ENCODE results near the gene AKT3.
"Not testable (repeated sequence)": the region's sequence is repeated elsewhere in the genome, so short reads cannot be mapped to it uniquely, and the experiment has no call there.

AKT3 gene

DNA sequence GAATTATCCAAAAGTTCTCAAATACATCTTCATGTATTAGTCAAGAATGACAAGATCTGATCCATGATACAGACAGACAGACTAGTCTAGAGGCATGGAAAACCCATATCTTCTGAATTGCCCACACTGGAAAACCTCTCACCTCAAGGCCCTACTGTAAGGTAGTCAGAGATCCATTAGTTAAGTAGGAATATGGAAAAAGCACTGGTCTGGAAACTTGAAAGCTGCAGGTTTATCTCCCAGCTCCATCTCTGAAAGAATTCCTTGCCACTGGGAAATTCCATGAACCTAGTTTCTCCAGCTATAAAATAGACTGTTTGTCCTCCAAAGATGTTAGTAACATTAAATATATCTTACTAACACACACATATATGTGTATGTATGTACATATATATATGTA lies 169.2 kb downstream of the AKT3 start:
- DNase-seq, result no peak

DNA sequence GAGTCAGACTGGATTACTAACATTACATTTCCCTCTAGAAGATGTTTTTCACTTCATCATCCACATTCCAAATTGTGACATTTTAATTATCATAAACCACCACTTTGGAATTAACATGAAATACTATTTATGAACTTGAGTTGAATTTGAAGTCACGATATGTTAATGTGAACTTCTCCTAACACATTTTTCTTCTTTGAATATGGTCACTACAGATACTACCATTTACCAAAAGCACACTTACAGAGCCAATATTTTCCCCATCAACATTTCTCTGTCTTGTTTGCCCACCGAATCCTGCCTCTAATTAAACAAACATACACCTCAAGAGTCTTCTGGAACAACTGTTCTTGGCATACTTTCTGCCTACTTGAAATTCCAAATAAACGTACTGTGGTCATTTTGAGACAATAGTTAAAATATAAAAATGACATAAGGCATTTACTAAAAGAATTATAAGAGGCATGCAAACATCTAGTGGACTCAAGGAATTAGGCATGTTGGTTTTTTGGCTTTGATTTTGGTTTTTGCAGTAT lies 177.4 kb downstream of the AKT3 start:
- DNase-seq, result no peak

DNA sequence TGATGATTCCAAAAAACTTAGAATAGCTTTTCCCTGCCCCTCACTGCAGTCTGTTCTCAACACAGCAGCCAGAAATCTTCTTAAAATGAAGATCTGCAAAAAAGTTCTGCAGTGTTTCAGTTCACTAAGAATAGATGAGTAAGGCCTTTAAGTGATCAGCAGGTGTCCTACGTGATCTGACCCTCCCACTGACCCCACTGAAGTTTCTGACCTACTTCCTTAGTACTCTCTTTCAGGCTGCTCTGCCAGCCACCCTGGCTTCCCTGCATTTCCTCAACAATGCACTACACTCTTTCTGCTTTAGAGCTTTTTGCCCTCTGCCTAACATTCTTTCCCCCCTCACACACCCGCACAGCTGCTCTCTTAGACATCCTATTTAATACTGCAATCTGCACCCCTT lies 182.5 kb downstream of the AKT3 start:
- DNase-seq, result no peak

DNA sequence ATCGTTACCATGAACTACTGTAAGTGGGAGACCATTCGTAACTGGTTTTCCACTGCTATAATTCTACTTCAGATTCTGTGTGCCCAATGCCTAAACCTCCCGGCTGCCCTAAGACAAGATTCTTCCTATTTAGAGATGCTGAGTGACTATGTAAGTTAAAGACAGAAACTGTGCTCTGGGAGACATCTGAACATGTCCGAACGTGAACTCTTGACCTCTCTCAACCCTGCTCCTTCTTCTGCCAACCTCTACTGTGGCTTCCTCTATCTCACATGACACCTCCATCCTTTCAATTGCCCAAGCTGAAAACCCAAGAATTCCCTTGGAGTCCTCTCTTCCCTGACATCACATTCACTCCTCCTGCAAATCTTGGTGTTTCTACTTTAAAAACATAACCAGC lies 182.9 kb downstream of the AKT3 start:
- no peak for DNase-seq

DNA sequence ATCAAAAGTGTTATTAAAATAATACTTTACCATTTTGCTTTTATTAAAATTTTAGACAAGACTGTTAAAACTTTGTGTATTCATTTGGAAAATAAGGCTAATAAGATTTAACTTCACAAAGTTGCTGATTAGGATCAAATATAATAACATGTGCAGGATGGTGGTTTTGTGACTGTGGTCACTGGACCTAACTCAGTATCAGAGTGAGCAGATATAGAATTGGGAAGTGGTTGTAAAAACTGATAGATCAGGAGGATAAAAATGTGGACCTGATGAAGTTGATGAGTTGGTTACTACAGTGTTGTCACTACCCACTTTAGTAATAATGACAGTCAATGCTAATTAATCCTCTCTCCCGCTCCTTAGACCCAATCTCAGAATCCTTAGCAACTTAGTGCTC lies 186.4 kb downstream of the AKT3 start:
- no peak for DNase-seq

DNA sequence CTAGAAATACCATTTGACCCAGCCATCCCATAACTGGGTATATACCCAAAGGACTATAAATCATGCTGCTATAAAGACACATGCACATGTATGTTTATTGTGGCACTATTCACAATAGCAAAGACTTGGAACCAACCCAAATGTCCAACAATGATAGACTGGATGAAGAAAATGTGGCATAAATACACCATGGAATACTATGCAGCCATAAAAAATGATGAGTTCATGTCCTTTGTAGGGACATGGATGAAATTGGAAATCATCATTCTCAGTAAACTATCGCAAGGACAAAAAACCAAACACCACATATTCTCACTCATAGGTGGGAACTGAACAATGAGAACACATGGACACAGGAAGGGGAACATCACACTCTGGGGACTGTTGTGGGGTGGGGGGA lies 187.9 kb downstream of the AKT3 start:
- DNase-seq, result not testable (repeated sequence)

DNA sequence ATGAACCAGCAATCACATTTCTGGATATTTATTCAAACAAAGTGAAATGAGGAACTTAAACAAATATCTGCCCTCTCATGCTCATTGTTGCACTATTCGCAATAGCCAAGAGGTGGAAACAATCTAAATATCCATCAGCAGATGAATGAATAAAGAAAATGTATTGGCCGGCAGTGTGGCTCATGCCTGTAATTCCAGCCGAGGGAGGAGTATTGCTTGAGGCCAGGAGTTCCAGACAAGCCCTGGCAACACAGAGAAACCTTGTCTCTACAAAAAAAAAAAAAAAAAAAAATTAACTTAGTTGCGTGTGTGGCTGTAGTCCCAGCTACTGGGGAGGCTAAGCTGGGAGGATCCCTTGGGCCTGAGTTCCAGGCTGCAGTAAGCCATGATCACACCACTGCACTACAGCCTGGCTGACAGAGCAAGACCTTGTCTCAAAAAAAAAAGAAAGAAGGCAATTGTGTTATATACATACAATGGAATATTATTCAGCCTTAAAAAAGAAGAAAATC lies 191.4 kb downstream of the AKT3 start:
- no peak for DNase-seq

DNA sequence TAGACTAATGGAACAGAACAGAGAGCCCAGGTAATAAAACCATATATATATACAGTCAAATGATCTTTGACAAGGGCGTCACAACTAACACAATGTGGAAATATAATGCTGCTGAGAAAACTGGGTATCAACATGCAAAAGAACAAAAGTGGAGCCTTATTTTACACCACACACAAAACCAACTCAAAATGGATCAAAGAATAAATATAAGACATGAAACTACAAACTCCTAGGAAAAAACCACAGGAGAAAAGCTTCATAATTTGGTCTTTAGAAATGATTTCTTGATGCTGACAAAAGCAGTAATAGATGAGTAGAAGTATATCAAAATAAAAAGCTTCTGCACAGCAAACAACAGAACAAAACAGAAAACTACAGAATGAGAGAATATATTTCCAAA lies 192.2 kb downstream of the AKT3 start:
- no peak for DNase-seq

DNA sequence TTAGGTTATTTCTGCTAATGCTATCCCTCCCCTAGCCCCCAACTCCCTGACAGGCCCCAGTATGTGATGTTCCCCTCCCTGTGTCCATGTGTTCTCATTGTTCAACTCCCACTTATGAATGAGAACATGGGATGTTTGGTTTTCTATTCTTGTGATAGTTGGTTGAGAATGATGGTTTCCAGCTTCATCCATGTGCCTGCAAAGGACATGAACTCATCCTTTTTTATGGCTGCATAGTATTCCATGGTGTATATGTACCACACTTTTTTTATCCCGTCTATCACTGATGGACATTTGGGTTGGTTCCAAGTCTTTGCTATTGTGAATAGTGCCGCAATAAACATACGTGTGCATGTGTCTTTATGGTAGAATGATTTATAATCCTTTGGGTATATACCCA lies 200.5 kb downstream of the AKT3 start:
- not testable (repeated sequence) for DNase-seq

DNA sequence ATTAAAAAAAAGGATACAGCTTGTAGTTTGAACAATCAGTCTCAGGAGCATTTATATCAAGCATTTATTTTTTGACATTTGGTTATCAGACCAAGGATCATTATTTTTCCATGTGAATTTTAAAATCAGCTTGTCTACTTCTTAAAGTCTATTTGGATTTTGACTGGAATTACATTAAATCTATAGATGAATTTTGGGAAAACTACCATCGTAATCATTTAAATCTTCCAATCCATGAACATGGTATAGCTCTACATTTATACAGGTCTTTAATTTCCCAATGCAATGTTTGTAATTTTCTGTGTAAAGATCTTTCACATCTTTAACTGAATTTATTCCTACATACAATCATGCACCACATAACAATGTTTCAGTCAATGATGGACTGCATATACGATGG lies 203.2 kb downstream of the AKT3 start:
- DNase-seq, result no peak

DNA sequence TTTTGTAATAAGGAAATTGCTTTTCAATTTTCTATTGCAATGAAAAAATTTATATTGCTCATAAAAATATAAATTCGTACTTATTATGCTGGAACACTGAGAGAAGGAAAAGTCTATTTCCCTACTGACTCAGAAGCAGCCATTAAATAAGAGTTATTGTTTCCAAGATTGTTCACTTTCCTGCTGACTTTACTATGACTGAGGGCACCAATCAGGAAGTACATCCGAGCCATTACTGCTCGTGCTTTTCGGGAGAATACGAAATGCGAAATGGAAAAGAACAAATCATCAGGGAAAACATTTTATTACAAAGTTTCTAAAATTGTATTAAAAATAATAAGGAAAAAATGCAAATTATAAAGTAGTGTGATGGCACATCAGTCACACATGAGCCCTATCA lies 204.8 kb downstream of the AKT3 start:
- no peak for DNase-seq

DNA sequence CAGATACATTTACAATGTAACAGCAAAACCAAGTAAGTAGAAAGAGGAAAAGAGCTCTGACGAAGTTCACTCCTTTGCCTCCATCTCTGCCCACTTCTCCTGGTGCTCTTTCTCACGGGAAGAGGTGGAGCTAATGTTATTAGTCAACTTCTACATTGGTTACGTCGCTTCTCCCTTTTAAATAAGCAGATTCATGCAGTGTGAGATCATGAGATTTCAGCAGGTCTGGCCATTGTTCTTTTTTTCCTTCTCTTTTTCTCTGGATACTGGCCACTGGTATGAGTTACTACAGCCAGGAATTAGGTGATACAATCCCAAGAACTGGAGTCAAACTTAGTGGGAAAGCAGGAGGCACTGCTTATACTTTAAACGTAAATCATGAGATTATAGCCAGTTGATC lies 207.1 kb downstream of the AKT3 start:
- no peak for DNase-seq

DNA sequence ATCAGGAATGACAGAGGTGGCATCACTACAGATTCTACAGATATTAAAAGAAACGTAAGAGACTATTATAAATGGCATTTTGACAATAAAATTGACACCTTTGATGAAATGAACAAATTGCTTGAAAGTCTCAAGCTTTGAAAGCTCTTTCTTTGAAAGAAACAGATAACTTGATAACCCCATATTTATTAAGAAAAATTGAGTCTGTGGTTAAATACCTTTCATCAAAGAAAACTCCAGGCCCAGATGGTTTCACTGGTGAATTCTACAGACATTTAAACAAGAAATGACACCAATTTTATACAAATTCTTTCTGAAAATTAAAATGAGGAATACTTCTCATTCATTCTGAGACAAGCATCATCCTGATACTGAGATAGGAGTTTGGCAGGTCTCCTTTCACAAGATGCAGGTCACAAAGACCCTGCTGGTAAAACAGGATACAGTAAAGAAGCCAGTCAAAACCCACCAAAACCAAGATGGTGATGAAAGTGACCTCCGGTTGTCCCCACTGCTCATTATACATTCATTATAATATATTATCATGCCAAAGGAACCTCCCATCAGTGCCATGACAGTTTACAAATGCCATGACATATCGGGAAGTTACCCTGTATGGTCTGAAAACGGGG lies 210.9 kb downstream of the AKT3 start:
- DNase-seq, result no peak

DNA sequence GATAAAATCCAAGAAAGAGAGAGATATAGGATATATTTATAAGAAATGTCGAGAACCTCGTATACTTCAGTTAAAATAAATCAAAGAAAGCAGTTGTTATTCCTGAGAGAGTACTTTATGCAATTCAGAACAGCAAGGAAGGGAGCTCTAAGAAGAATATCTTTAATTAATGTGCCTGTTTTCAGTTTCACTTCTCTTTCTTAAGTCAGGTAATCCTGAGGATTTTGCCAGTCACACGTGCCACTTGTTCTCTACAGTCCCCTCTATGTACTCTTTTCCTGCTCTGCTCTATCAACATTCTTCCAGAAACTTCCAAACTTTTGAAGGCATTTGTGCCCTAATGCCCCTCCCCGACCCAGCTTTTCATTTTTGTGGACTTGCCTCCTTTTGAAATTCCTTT lies 211.9 kb downstream of the AKT3 start:
- DNase-seq, result no peak

DNA sequence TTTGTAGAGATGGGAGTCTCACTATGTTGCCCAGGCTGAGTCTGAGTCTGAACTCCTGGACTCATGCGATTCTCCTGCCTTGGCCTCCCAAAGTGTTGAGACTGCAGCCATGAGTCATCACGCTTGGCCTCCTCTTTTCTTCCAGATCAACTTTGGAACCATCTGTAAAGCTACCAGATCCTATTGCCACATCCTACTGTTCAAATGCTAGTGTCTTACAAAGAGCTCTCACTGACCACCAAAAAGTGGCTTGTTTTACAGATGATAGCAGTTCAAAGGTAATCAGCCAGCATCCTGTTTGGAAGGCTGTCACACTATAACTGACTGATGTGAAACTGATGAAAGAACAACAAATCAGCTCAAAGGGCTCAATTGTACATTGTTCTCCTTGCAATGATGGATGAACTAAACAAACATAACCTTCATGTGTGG lies 221.6 kb downstream of the AKT3 start:
- no peak for DNase-seq

DNA sequence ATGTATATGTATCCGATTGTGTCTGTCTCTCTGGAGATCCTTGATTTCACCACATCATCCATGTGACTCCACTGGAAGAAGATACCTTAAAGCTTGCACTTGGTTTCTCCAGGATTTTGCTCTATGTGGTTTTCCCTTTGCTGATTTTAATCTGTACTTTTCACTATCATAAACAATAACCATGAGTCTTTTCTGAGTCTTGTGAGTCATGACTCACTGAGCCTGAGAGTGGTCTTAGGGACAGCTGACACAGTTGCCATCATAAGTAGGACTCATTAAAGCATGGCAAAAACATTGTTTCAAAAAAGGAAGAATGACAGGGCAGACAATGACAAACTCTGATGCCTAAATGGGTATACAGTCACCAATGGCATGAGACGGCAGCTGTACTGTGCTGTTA lies 226.2 kb downstream of the AKT3 start:
- DNase-seq, result no peak

DNA sequence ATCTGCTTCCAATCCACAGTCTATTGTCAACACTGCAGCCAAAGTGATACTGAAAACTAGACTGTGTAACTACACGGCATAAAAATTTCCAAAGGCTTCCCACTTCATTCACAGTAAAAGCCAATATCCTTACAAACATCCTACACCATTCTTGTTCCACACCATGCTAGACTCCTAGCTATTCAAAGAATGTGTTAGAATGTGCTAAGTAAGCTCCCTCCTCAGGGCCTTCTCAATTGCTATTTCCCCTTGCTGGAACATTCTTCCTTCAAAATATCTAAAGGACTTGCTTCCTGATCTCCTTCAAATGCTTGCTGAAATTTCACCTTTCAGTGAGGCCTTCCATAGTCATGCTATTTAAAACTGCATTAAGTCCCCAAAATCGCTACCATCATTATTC lies 228.1 kb downstream of the AKT3 start:
- DNase-seq, result no peak

DNA sequence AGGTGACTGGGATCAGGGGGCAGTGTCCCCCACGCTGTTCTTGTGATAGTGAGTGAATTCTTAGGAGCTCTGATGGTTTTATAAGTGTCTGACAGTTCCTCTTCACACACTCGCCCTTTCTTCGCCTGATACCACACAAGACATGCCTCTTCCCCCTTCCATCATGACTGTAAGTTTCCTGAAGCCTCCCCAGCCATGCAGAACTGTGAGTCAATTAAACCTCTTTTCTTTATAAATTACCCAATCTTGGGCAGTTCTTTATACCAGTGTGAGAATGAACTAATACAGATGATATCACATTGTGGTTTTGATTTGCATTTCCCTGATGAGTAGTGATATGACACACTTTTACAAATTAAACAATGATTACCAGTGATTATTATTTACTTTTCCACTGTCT lies 229.9 kb downstream of the AKT3 start:
- DNase-seq, result peak; percentile 6

DNA sequence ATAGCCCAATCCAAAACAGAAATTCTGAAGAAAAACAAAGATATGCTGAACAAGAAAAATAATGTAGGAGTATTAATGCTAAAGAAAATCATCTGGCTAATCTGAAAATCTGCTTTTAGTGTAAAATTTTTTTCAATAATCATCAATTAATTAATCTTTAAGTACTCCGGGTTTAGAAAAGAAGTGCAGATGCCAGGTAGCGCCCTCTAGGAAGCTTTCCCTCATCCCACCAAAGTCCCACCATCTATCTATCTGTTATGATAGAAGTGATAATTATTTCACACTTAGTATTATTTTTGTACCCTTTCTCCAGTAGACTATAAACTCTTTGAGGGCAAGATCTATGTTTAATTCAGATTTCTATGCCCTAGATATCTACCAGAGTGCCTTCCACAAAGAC lies 240.3 kb downstream of the AKT3 start:
- no peak for DNase-seq

DNA sequence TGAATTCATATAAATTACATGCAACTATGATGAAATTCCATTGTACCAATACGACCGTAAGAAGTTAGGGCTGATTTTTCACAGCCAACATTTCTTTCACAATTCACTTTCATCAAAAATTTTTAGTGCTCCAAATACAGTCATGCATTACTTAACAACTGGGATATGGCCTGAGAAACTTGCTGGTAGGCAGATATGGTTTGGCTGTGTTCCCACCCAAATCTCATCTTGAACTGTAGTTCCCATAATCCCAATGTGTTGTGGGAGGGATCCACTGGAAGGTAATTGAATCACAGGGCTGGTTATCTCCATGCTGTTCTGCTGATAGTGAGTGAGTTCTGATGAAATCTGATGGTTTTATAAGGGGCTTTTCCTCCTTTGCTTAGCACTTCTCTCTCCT lies 244.4 kb downstream of the AKT3 start:
- no peak for DNase-seq

DNA sequence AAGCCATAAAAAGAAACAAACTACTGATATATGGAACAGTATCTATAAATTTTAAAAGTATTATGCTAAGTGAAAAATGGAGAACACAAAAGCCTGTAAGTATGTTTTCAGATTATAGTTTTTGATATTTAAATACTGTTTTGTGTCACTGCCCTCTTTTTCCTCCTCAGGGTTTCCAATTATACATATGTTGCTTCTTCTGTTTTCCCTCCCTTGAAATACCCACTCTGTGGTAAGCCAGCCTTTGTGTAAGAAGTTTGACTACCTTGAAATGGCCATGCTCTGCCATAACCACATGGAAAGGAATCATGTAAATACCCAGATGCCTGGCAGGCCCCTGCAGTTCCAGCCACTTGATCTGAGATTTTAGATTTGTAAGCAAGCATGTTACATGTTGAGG lies 248.3 kb downstream of the AKT3 start:
- DNase-seq, result no peak

DNA sequence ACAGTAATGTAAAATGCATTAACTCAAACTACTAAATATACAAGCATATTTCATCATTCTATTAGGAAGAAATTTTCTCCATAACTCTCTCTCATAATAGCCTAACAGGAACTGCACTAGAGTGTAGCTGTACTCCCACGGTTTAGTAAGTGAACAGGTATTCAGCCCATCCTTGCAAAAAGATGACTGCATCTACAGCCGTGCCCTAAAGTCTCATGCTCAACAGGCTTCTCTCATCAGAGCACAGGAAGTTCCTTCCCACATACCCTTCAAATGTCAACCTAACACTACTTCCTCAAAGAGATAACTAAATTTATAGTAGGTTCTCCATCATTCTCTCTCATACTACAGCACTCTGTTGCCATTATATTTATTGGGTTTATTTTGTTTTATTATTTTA lies 251.6 kb downstream of the AKT3 start:
- peak; percentile 54 for DNase-seq

DNA sequence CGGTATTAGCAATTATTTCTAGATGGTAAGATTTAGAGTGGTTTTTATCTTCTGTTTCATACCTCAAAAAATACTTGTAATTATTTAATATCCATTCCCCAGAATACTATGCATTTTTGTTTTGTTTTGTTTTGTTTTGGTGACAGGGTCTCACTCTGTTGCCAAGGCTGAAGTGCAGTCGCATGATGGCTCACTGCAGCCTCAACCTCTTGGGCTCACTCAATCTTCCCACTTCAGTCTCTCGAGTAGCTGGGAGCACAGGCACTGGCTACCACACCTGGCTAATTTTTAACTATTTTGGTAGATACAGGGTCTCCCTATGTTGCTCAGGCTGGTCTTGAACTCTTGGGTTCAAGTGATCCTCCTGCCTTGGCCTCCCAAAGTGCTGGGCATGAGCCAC lies 252.7 kb downstream of the AKT3 start:
- DNase-seq, result peak; percentile 41

DNA sequence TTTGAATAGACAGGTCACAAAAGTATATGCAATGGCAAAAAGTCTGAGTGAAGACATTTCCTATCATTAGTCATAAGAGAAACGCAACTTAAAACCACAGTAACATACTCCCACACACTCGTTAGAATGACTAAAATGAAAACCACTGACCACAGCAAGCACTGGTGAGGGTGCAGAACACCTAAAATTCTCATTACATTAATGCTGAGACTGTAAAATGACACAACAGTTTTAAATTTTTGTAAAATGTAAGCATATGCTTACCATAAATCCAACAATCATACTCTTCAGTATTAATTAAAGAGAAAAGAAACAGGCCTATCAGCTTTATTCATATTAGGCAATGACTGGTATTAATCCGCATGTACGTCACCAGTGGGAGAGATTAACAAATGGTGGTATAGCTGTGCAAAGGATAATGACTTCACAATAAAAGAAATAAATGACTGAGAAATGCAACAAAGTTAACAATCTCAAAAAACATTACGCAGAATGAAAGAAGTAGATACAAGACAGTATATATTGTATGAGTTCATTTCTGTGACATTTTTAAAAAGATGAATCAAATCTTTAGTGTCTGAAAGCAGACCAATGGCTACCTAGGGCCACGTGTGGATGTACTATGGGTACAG lies 253.5 kb downstream of the AKT3 start:
- DNase-seq, result peak; percentile 82
